HG03354 (cell line): Measurements from ENCODE around the gene GNAL.
"Not testable (repeated sequence)": the region's sequence is repeated elsewhere in the genome, so short reads cannot be mapped to it uniquely, and the experiment has no call there.

Experiments used
- ATAC-seq: cut with Tn5 transposase; IDR thresholded peaks from one replicate; pipeline ENCODE4 v1.9.1; 2021; ENCODE audit warnings: mild to moderate bottlenecking; ENCODE audit not compliant: unreplicated experiment, poor library complexity, severe bottlenecking

Gene GNAL

DNA sequence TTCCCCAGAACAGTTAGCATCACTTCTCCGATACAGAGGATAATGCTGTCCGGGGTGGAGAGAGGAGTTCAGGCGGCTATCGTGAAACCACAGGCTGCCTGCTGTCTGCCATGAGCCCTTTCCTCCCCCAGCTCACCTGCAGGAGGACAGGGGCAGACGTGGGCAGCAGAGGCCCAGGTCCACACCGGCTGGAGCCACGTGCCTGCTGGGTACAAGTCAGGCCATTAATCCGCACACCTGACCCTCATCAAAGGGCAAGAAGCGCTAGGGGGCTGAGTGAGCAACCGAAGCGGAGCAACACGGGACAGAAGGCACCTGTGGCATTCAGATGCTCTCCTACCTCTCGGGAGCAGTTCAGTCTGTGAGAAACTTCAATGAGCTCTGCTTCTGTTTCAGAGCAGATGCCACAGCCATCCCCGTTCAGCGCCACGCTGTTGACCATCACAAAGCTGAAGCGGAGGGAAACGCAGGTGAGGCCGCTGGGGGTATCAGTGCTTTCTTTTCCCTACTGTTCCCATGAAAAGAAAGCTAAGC, 197.6 kb downstream of the GNAL start:
- ATAC-seq: no peak

DNA sequence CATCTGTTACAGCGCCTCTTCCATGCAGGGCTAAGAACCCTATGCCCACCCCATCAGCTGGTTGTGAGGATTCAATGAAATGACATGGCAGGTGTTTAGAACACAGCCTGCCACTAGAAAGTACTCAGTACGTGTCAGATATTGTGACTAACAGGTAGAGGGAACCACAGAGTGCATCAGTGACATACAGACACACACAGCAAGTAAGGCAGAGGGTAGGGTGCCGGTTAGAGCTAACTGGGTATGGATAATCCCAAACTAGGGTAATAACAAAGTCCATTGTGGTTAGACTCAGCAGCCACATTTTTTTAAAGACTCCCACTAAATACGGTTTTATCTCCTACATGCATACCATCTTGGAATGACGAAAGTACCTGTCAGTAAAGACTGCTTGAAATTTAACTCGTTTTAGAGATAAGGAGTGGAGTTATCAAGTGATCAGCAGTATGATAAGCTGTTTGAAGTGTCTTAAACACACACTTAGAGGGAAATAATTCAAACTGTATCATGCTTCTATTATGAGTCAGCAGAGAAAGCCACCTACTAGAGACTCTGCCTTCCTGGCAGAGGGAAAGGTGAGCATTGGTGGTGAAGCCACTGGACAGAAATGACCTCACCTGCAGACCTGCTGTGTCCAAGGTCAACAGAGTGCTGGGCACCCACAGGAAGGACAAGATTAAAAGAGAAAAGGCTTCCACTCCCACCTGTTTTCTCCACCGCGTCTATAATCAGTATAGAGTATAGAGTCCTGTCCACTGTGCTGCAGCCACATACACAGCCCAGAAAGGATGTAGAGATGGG, 198.5 kb downstream of the GNAL start:
- no peak for ATAC-seq

DNA sequence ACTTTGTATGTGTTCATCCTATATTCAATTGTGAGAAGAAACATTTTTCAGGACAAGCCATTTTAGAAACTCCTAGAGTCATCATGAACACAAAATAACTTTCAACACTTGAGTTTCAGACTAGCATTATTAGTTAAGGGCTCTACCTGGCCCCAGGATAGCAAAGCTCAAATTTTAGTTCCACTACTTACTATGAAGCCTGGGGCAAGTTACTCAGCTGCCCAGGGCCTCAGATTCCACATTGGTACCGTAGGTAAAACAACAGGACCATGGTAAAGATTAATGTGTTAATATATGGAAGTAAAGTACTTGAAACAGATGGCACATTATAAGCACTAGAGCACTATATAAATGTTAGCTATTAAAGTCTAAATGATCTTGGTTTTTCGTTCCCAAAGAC, 199.7 kb downstream of the GNAL start:
- ATAC-seq: no peak

- ATAC-seq: no peak
Observed at GRCh38 chr18:11889284-11889683, 200.2 kb downstream of the GNAL start.

- no peak for ATAC-seq
Observed at GRCh38 chr18:11891737-11892136, 202.7 kb downstream of the GNAL start.

- not testable (repeated sequence) for ATAC-seq
Observed at GRCh38 chr18:11892438-11892837, 203.4 kb downstream of the GNAL start.

DNA sequence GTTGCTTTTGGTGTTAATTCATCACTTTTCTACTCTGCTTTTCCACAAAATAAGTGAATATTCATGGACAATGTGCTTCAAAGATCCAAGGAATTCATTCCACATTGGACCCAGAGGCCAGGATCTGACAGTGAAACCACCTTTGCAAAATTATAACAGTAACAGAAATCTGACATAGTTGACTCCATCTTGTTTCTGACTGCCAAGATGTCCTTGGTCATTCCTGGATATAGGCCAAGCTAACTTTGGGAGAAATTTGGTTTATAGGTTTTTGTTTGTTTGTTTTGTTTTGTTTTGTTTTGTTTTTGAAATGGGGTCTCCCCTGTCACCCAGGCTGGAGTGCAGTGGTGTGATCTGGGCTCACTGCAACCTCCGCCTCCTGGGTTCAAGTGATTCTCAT, 208.7 kb downstream of the GNAL start:
- ATAC-seq: no peak

DNA sequence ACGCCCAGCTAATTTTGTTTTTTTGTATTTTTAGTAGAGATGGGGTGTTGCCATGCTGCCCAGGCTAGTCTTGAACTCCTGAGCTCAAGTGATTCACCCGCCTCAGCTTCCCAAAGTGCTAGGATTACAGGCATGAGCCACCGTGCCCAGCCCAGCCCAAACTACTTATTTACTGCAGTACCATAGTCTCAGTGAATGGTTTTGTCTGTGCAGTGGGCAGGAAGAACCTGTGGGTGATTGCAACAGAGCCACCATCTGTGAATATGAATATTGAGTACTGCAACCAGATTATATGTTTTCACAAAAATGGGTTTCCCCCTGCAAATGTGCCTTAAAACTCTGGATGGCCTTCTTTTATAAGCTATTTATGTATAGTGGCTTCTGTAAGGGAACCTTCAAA, 210.0 kb downstream of the GNAL start:
- ATAC-seq: no peak

DNA sequence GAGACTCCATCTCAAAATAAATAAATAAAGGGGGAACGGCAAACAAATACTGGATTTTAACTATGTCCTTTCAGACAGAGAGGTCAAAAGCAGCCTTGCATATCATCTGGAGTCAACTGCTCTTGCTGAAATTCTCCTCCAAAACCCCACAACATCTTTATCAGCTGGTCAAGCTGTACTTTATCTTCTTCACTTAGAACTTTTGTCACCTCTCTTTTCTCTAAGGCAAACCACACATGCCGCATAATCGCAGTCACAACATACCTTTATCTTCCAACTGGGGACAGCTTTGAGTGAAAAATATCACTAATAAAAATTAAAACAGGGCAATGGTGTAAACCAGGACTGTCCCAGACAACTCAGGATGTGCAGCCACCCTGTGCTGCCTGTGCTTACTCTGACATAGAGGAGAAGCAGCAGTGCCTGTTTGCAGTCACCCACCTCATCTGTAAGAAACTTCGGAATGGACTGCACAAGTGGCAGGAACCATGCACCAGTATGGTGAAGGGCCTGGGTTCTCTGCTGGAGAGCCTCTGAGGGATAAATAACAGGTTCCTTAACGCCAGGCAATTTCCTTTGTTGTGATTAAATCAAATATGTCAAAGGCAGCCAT, 212.9 kb downstream of the GNAL start:
- no peak for ATAC-seq

DNA sequence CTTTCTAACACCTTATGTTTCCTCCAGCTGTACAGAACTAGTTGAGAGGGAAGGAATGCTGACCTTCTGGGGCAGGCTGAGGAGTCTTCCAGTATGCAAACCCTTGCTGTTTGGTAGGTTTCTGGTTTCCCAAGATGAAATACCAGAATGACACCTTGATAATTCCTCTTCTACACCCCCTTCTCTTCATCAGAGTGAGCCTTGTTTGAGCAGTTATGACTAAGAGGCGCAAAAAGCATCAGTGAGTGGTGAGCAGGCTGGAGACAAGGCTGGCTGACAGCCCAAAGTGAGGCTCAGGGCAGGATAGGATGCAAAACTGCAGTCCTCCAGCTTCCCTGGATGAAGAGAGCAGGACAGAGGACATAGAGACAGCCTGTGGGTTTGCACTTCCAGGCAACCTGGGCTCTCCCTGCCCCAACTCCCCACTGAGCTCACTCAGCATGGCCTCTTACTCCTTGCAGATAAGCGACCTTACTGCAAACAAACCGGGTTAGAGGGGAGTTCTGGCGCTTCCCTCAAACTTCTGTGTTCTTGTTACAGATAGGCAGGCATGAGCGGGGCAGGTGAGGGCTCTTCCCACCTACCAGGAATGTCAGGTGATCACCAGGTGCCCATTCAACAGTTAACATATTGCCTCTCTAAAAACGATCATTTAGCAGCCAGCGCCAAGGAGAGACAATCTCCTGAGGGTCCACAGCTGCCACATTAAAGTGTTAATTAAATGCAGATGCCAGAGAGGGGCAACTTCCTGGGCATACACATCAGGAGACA, 213.6 kb downstream of the GNAL start:
- ATAC-seq: no peak

GRCh38 chr18:11905613-11906012, 216.5 kb downstream of the GNAL start:
- no peak for ATAC-seq

DNA sequence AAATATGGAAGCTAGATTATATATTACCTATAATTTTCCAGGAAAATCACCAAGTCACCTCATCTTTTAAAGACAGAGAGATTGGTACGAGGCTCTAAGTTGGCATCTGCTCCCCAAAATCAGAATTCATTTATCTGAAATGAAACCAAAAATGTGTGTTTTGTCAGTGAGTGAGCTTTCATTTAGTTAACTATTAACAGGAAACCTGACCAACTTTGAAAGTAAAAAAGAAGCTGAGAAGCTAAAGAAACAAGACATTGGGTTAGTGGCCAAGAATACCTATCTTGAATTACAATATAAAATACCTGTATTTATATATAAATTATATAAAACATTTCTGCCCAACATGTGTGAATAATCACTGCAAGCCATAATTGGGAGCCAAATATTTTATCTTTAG, 217.1 kb downstream of the GNAL start:
- ATAC-seq: no peak

DNA sequence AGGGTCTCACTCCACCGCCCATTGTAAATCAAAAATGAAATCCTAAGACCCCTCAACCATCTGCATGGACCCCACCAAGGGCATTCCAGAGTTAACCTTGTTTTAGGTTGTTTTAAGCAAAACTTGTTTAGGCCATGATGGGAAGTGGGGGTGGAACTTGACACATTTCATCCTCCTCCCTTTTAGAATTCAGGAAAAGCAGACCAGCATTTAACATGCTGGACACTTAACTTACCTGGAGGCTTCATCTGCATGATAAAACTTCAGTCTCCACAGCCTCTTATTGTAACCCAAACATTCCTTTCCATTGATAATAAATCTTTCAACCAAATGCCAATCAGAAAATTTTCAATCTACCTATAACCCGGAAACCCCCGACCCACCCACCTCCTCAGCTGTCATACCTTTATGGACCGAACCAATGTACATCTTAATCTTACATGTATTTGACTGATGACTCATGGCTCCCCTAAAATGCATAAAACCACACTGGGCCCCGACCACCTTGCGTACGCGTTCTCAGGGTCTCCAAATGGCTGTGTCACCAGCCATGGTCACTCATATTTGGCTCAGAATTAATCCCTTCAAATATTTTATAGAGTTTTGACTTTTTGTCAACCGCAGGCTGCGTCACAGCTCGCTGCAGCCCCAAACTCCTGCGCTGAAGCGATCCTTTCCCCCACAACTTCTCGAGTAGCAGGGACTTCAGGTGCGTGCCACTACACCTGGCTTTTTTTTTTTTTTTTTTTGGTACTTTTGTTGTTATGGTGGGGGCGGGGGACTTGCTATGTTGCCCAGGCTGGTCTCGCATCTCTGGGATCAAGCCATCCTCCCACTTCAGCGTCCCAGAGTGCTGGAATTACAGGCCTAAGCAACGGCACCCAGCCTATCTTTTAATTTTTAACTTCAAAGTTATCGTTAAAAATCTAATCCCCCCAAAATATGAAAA, 218.1 kb downstream of the GNAL start:
- ATAC-seq: no peak

GRCh38 chr18:11908182-11909060, 219.4 kb downstream of the GNAL start, which contains the start of gene MPPE1:
MPPE1 (minus strand) TSS chr18:11908317; CDS start chr18:11897264, 11,053 bp downstream.
- ATAC-seq: peak; percentile 85

GRCh38 chr18:11909061-11909455, 220.0 kb downstream of the GNAL start:
- no peak for ATAC-seq

DNA sequence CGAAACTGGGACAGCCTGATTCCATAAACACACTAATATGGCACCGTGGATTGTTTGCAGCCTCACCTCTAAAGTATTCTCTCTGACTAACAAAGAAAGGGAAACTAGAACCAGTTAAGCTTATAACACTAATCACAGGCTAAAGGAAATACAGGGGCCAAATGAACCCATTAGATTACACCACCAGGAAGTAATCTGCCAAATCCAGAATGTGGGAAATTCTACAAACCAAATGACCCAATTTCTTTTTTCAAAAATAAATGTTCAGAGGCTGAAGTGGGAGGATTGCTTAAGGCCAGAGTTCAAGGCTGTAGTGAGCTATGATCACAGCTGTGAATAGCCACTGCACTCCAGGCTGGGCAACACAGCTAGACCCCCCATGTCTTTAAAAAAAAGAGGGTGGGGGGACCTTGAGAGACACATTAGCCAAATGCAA, 220.5 kb downstream of the GNAL start:
- no peak for ATAC-seq

GRCh38 chr18:11916880-11917279, 227.8 kb downstream of the GNAL start:
- ATAC-seq: not testable (repeated sequence)

GRCh38 chr18:11919522-11919921, 230.5 kb downstream of the GNAL start:
- ATAC-seq: not testable (repeated sequence)
